DOHH2 (cell line): ENCODE results near the gene CPD.

Source experiments
- H3F3A ChIP-seq: fragments of 200-600 bp; sonication (generic), shearing (Covaris generic); 2 replicates; pipeline ENCODE4 v1.6.0; 2016; ENCODE audit warnings: antibody characterized with exemption, mild to moderate bottlenecking; ENCODE audit not compliant: control insufficient read depth, insufficient read depth
- H3K27ac ChIP-seq: fragments of 200-600 bp; sonication (generic); 2 replicates; pipeline ENCODE4 v1.5.1; 2014; ENCODE audit warnings: low read depth, mild to moderate bottlenecking, low read length, moderate library complexity
- H3K27me3 ChIP-seq: fragments of 200-600 bp; sonication (generic); 2 replicates; pipeline ENCODE4 v1.6.1; 2014; ENCODE audit warnings: mild to moderate bottlenecking, low read length, mixed read lengths; ENCODE audit not compliant: control insufficient read depth
- H3K36me3 ChIP-seq: fragments of 200-600 bp; sonication (generic); 2 replicates; pipeline ENCODE4 v1.6.1; 2014; ENCODE audit warnings: mild to moderate bottlenecking, low read length, moderate library complexity, mixed read lengths; ENCODE audit not compliant: control insufficient read depth
- H3K4me1 ChIP-seq: fragments of 200-600 bp; sonication (generic); 2 replicates; pipeline ENCODE4 v1.6.1; 2014; ENCODE audit warnings: mild to moderate bottlenecking, low read length, mixed read lengths; ENCODE audit not compliant: control insufficient read depth
- H3K4me2 ChIP-seq: fragments of 200-600 bp; sonication (generic); 2 replicates; pipeline ENCODE4 v1.6.0; 2014; ENCODE audit warnings: mild to moderate bottlenecking, low read length, moderate library complexity
- H3K4me3 ChIP-seq: fragments of 200-600 bp; sonication (generic); 2 replicates; pipeline ENCODE4 v1.5.1; 2014; ENCODE audit warnings: mild to moderate bottlenecking, low read length, mixed read lengths
- H3K79me2 ChIP-seq: fragments of 200-600 bp; sonication (generic); 2 replicates; pipeline ENCODE4 v1.6.1; 2014; ENCODE audit warnings: mild to moderate bottlenecking, low read length, mixed read lengths; ENCODE audit not compliant: control insufficient read depth
- H3K9me2 ChIP-seq: fragments of 200-600 bp; sonication (generic); replicated peaks from 2 replicates; pipeline ENCODE4 v1.6.1; 2014; ENCODE audit warnings: mild to moderate bottlenecking, low read length, mixed read lengths; ENCODE audit not compliant: control insufficient read depth
- H3K9me3 ChIP-seq: fragments of 200-600 bp; sonication (generic); 2 replicates; pipeline ENCODE4 v1.6.1; 2014; ENCODE audit warnings: antibody characterized with exemption, low read length, mixed read lengths; ENCODE audit not compliant: control insufficient read depth, insufficient read depth
- H4K20me1 ChIP-seq: fragments of 200-600 bp; sonication (generic); 2 replicates; pipeline ENCODE4 v1.6.0; 2014; ENCODE audit warnings: low read depth, mild to moderate bottlenecking, antibody characterized with exemption, low read length, moderate library complexity; ENCODE audit not compliant: control insufficient read depth, insufficient read depth
- EZH2phosphoT487 ChIP-seq: fragments of 200-600 bp; sonication (generic); IDR thresholded peaks from 2 replicates; pipeline ENCODE4 v1.6.1; 2017; ENCODE audit warnings: borderline replicate concordance, mild to moderate bottlenecking, antibody characterized with exemption, low read length, moderate library complexity, mixed read lengths
- TF ChIP-seq, protein P1 (sequence below): fragments of 200-600 bp; sonication (generic); IDR thresholded peaks from one replicate; pipeline ENCODE4 v1.5.1; 2014; ENCODE audit warnings: antibody characterized with exemption, mild to moderate bottlenecking, low read depth, low read length; ENCODE audit not compliant: poor library complexity, severe bottlenecking

The CPD gene

DNA sequence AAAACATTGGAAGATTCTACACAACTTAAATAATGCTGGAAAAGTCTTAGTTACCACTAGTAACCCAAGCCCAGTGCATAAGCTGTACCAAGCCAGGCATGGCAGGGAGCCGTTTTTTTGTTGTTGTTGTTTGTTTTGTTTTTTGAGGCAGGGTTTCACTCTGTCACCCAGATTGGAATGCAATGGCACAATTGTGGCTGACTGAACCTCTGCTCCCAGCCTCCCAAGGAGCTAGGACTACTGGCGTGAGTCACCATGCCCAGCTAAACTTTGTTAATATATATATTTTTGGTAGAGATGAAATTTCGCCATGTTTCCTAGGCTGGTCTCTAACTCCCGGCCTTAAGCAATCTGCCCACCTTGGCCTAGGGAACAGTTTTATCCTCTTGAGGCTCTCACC, 44.3 kb upstream of the CPD start:
- H3K4me2 ChIP-seq, result no peak overlapping the region
- no peaks in the 10 kb centered on the region for H3F3A ChIP-seq
- H3K27me3 ChIP-seq, result peaks cover 5% of the 10 kb centered on the region; the same call in 1 of the 2 replicates
- H3K27ac ChIP-seq, result no peak overlapping the region
- H4K20me1 ChIP-seq, result no peaks in the 10 kb centered on the region
- H3K79me2 ChIP-seq, result no peaks in the 10 kb centered on the region
- no peak overlapping the region for H3K4me3 ChIP-seq
- no peaks in the 10 kb centered on the region for H3K9me2 ChIP-seq
- no peaks in the 10 kb centered on the region for H3K36me3 ChIP-seq
- H3K4me1 ChIP-seq, result peaks cover 12% of the 10 kb centered on the region
- H3K9me3 ChIP-seq, result no peaks in the 10 kb centered on the region
- TF ChIP-seq, protein P1, sequence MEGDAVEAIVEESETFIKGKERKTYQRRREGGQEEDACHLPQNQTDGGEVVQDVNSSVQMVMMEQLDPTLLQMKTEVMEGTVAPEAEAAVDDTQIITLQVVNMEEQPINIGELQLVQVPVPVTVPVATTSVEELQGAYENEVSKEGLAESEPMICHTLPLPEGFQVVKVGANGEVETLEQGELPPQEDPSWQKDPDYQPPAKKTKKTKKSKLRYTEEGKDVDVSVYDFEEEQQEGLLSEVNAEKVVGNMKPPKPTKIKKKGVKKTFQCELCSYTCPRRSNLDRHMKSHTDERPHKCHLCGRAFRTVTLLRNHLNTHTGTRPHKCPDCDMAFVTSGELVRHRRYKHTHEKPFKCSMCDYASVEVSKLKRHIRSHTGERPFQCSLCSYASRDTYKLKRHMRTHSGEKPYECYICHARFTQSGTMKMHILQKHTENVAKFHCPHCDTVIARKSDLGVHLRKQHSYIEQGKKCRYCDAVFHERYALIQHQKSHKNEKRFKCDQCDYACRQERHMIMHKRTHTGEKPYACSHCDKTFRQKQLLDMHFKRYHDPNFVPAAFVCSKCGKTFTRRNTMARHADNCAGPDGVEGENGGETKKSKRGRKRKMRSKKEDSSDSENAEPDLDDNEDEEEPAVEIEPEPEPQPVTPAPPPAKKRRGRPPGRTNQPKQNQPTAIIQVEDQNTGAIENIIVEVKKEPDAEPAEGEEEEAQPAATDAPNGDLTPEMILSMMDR, result no peak

DNA sequence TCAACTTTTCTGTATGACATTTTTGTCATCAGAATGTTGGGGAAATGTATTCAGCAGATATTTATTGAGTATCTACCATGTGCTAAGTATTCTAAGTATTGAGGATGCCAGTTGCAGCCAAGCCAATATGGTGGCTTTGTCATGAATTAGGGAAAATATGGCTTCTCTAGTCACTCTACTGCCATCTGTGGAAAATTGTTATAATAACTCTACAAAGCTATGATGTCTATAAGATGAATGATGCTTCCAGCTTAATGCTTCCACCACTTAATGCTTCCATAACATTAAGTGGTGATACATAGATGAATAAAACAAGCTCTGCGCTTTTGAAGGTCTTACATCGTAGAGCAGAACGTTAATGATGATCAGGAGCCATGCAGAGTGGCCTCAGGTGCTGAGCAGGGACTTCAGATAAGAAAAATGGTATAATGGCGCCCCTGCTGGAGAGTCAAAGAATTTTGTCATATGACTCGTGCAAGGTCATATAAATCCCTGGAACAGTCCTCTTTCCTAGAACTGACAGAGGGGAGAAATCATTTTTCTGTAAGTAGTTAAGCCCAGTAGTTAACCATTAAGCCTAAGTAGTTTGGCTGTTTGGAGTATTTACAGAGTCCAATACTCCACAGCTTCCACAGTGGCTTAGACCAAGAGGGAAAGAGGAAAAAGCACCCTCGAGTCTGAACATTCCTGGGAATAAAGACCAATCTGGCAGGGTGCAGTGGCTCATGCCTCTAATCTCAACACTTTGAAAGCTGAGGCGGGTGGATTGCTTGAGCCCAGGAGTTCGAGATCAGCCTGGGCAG, 42.2 kb upstream of the CPD start:
- Histone ChIP-seq H3K9me2 (no peaks in the 10 kb centered on the region), H3K36me3 (no peaks in the 10 kb centered on the region), H3K27me3 (peaks cover 2% of the 10 kb centered on the region; the same call in 1 of the 2 replicates), H3K9me3 (no peaks in the 10 kb centered on the region), H3K4me3 (peak overlapping the region; percentile 42; the same call in 1 of the 2 replicates), H3K79me2 (no peaks in the 10 kb centered on the region), H3K4me2 (peak overlapping the region; percentile 58), H4K20me1 (no peaks in the 10 kb centered on the region), H3F3A (no peaks in the 10 kb centered on the region), H3K4me1 (peaks cover 24% of the 10 kb centered on the region), H3K27ac (no peak overlapping the region)
- TF ChIP-seq, protein P1, result peak; percentile 98
- no peak for TF ChIP-seq EZH2phosphoT487

DNA sequence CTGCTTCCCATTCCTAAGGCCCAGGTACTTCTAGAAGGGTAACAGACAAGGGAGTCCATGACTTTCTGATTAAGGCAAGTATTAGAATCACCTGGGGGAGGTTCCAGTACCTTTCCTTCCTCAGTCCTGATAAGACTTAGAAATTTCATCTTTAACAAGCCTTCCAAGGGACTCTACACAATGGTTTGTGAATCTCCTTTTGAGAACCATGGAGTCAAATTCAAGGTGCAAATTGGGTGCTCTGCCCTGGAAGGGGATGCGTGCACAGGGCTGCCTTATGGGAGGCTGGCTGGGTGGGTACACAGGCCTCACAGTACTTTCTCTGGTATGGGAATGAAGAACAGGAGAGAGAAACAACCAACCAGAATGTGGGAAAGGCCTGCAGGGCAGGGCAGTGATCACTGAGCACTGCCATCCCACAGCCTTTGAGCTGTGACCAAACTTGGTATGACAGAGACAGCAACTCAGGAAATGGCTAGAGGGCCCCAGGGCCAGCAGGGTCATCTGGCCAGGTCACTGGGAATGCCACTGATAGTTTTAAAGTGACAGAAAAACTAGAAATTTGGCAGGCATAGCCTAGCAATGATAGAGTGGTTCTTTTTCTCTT, 41.2 kb upstream of the CPD start:
- TF ChIP-seq EZH2phosphoT487, result no peak
- TF ChIP-seq, protein P1, result no peak
- Histone ChIP-seq H3K4me3 (no peak overlapping the region), H3K9me2 (no peaks in the 10 kb centered on the region), H3F3A (peaks cover 3% of the 10 kb centered on the region; the same call in 1 of the 2 replicates), H3K4me1 (peaks cover 18% of the 10 kb centered on the region), H3K27me3 (no peaks in the 10 kb centered on the region; the same call in 1 of the 2 replicates), H3K9me3 (no peaks in the 10 kb centered on the region), H3K79me2 (no peaks in the 10 kb centered on the region), H4K20me1 (no peaks in the 10 kb centered on the region), H3K27ac (no peak overlapping the region), H3K36me3 (no peaks in the 10 kb centered on the region), H3K4me2 (no peak overlapping the region)
